ENCODE results near the gene ZBTB49. TPM values are rescaled to one million over a fixed set of nuclear protein-coding genes. Genes with fewer than 3 reads are reported as not detected.

The ZBTB49 gene
- total RNA-seq, 1 experiment from 2014 or later, result 5.6 TPM

DNA sequence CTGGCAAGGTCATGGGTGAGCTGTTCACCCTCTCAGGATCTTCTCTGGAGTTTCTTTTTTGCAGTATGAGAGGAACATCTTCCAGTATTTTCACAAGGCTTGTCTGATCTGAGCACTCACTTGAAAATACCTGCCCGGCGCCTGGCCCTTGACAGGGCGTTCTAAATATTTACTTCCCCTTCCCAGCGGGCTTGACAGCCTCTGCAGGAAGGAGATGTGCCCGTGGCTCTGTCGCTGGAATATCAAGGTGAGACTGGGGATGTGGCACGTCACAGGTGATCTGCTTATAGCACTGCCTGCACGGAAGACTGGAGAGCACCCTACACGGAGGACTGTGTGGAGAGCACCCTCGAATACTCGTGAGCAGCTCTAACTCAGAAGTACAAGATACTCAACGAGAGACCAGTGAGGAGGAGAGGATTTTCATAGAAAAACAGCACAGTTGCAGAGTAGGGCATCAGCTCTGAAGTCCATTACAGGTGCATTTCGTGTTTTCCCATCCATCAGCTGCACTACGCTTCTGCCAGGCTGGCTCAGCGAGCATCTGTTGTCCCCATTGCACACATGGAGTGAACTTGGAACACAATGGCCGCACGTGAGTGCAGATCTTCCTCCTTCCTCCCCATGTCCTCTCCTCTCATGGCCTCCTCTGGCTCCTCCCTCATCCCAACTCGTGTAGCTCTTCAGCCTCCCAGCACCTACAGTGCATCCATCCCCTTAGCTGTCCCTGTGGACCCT lies 32.1 kb downstream of the ZBTB49 start:
- DNase-seq (ENCODE audit: low spot score) (no peak), ATAC-seq (no peak)
- H3K4me1 Mint-ChIP-seq, result peaks cover 9% of the 10 kb centered on the region
- H3K27ac Mint-ChIP-seq, result no peak overlapping the region
- no peaks in the 10 kb centered on the region for H3K9me3 Mint-ChIP-seq
- TF ChIP-seq NFYB (CRISPR knock-in tag; conservative IDR thresholded peaks at IDR 0.05; ENCODE audit: low read depth) (no peak), IRF1 (CRISPR knock-in tag; IDR thresholded peaks at IDR 0.05) (no peak), FOXK1 (CRISPR knock-in tag; IDR thresholded peaks at IDR 0.05) (no peak), ZNF317 (CRISPR knock-in tag; IDR thresholded peaks at IDR 0.05; ENCODE audit: borderline replicate concordance, low read depth) (no peak), JAZF1 (CRISPR knock-in tag; IDR thresholded peaks at IDR 0.05) (no peak)
- TF ChIP-seq, protein P1, sequence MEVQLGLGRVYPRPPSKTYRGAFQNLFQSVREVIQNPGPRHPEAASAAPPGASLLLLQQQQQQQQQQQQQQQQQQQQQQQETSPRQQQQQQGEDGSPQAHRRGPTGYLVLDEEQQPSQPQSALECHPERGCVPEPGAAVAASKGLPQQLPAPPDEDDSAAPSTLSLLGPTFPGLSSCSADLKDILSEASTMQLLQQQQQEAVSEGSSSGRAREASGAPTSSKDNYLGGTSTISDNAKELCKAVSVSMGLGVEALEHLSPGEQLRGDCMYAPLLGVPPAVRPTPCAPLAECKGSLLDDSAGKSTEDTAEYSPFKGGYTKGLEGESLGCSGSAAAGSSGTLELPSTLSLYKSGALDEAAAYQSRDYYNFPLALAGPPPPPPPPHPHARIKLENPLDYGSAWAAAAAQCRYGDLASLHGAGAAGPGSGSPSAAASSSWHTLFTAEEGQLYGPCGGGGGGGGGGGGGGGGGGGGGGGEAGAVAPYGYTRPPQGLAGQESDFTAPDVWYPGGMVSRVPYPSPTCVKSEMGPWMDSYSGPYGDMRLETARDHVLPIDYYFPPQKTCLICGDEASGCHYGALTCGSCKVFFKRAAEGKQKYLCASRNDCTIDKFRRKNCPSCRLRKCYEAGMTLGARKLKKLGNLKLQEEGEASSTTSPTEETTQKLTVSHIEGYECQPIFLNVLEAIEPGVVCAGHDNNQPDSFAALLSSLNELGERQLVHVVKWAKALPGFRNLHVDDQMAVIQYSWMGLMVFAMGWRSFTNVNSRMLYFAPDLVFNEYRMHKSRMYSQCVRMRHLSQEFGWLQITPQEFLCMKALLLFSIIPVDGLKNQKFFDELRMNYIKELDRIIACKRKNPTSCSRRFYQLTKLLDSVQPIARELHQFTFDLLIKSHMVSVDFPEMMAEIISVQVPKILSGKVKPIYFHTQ (CRISPR knock-in tag; IDR thresholded peaks at IDR 0.05), result no peak
- TF ChIP-seq, protein P2, sequence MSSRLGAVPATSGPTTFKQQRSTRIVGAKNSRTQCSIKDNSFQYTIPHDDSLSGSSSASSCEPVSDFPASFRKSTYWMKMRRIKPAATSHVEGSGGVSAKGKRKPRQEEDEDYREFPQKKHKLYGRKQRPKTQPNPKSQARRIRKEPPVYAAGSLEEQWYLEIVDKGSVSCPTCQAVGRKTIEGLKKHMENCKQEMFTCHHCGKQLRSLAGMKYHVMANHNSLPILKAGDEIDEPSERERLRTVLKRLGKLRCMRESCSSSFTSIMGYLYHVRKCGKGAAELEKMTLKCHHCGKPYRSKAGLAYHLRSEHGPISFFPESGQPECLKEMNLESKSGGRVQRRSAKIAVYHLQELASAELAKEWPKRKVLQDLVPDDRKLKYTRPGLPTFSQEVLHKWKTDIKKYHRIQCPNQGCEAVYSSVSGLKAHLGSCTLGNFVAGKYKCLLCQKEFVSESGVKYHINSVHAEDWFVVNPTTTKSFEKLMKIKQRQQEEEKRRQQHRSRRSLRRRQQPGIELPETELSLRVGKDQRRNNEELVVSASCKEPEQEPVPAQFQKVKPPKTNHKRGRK (CRISPR knock-in tag; IDR thresholded peaks at IDR 0.05; ENCODE audit: borderline replicate concordance), result no peak
- POLR2A ChIA-PET, result no interaction called here
- H3K27me3 Mint-ChIP-seq (ENCODE audit: low read depth), result no peaks in the 10 kb centered on the region
- CTCF ChIA-PET, result no interaction called here
- H3K4me3 Mint-ChIP-seq, result no peak overlapping the region
- peaks cover 8% of the 10 kb centered on the region; the same call in 1 of the 2 replicates for H3K36me3 Mint-ChIP-seq

- no peaks in the 10 kb centered on the region for H3K9me3 Mint-ChIP-seq
- TF ChIP-seq ETV6 (CRISPR knock-in tag; IDR thresholded peaks at IDR 0.05), result no peak
- TF ChIP-seq, protein P3, sequence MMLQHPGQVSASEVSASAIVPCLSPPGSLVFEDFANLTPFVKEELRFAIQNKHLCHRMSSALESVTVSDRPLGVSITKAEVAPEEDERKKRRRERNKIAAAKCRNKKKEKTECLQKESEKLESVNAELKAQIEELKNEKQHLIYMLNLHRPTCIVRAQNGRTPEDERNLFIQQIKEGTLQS (CRISPR knock-in tag; conservative IDR thresholded peaks at IDR 0.05), result no peak
- TF ChIP-seq, protein P4, sequence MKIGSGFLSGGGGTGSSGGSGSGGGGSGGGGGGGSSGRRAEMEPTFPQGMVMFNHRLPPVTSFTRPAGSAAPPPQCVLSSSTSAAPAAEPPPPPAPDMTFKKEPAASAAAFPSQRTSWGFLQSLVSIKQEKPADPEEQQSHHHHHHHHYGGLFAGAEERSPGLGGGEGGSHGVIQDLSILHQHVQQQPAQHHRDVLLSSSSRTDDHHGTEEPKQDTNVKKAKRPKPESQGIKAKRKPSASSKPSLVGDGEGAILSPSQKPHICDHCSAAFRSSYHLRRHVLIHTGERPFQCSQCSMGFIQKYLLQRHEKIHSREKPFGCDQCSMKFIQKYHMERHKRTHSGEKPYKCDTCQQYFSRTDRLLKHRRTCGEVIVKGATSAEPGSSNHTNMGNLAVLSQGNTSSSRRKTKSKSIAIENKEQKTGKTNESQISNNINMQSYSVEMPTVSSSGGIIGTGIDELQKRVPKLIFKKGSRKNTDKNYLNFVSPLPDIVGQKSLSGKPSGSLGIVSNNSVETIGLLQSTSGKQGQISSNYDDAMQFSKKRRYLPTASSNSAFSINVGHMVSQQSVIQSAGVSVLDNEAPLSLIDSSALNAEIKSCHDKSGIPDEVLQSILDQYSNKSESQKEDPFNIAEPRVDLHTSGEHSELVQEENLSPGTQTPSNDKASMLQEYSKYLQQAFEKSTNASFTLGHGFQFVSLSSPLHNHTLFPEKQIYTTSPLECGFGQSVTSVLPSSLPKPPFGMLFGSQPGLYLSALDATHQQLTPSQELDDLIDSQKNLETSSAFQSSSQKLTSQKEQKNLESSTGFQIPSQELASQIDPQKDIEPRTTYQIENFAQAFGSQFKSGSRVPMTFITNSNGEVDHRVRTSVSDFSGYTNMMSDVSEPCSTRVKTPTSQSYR (CRISPR knock-in tag; IDR thresholded peaks at IDR 0.05), result no peak
- no peak for TF ChIP-seq CREM (CRISPR knock-in tag; IDR thresholded peaks at IDR 0.05)
- no peak for TF ChIP-seq JUN (CRISPR knock-in tag; IDR thresholded peaks at IDR 0.05)
- no peak for TF ChIP-seq ZNF317 (CRISPR knock-in tag; IDR thresholded peaks at IDR 0.05; ENCODE audit: borderline replicate concordance, low read depth)
- TF ChIP-seq, protein P5, sequence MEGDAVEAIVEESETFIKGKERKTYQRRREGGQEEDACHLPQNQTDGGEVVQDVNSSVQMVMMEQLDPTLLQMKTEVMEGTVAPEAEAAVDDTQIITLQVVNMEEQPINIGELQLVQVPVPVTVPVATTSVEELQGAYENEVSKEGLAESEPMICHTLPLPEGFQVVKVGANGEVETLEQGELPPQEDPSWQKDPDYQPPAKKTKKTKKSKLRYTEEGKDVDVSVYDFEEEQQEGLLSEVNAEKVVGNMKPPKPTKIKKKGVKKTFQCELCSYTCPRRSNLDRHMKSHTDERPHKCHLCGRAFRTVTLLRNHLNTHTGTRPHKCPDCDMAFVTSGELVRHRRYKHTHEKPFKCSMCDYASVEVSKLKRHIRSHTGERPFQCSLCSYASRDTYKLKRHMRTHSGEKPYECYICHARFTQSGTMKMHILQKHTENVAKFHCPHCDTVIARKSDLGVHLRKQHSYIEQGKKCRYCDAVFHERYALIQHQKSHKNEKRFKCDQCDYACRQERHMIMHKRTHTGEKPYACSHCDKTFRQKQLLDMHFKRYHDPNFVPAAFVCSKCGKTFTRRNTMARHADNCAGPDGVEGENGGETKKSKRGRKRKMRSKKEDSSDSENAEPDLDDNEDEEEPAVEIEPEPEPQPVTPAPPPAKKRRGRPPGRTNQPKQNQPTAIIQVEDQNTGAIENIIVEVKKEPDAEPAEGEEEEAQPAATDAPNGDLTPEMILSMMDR (IDR thresholded peaks at IDR 0.05), result no peak
- no peak for TF ChIP-seq EMX1 (CRISPR knock-in tag; IDR thresholded peaks at IDR 0.05)
- no peak for TF ChIP-seq IRF1 (CRISPR knock-in tag; IDR thresholded peaks at IDR 0.05)
- TF ChIP-seq, protein P6, sequence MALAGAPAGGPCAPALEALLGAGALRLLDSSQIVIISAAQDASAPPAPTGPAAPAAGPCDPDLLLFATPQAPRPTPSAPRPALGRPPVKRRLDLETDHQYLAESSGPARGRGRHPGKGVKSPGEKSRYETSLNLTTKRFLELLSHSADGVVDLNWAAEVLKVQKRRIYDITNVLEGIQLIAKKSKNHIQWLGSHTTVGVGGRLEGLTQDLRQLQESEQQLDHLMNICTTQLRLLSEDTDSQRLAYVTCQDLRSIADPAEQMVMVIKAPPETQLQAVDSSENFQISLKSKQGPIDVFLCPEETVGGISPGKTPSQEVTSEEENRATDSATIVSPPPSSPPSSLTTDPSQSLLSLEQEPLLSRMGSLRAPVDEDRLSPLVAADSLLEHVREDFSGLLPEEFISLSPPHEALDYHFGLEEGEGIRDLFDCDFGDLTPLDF (CRISPR knock-in tag; IDR thresholded peaks at IDR 0.05), result no peak
- peak overlapping the region; percentile 75 for H3K27ac Mint-ChIP-seq
- DNase-seq (ENCODE audit: low spot score), result no peak
- ChIA-PET CTCF (no interaction called here), POLR2A (no interaction called here)
- H3K4me3 Mint-ChIP-seq, result no peak overlapping the region
- no peak for ATAC-seq
- H3K4me1 Mint-ChIP-seq, result peaks cover 12% of the 10 kb centered on the region
- H3K36me3 Mint-ChIP-seq, result peaks cover 8% of the 10 kb centered on the region; the same call in 1 of the 2 replicates
- H3K27me3 Mint-ChIP-seq (ENCODE audit: low read depth), result no peaks in the 10 kb centered on the region; the same call in 1 of the 2 replicates
Measured at GRCh38 chr4:4323705-4324534, 33.9 kb downstream of the ZBTB49 start.
